Measurements from ENCODE around the gene ABCD2.
"Not testable (repeated sequence)": the region's sequence is repeated elsewhere in the genome, so short reads cannot be mapped to it uniquely, and the experiment has no call there.

ABCD2 gene

GRCh38 chr12:39620659-39621658 lies 1.4 kb upstream of the ABCD2 start:
- ATAC-seq = peak; percentile 78

GRCh38 chr12:39619316-39619659 lies 315 bp downstream of the ABCD2 start:
- Mint-ChIP-seq H3K36me3 (peaks cover 7% of the 10 kb centered on the region), H3K4me1 (peaks cover 29% of the 10 kb centered on the region), H3K9me3 (no peaks in the 10 kb centered on the region), H3K4me3 (no peak overlapping the region), H3K27ac (no peak overlapping the region)
- peak; percentile 25 for ATAC-seq
- peak in 1 of 2 donors; percentile 70 for DNase-seq (ENCODE audit: low spot score in 2 of 2)

More at GRCh38 chr12:39620659-39621658, 1.4 kb upstream of the ABCD2 start:
- Mint-ChIP-seq H3K36me3 (peaks cover 7% of the 10 kb centered on the region), H3K4me1 (peaks cover 30% of the 10 kb centered on the region), H3K27ac (no peak overlapping the region), H3K9me3 (no peaks in the 10 kb centered on the region), H3K4me3 (no peak overlapping the region)
- DNase-seq (ENCODE audit: low spot score in 2 of 2) = peak in 1 of 2 donors; percentile 84

GRCh38 chr12:39618701-39619100 lies 902 bp downstream of the ABCD2 start:
- ATAC-seq (no peak), DNase-seq (ENCODE audit: low spot score in 2 of 2) (peak in 1 of 2 donors; percentile 62)
- no peak overlapping the region for H3K27ac Mint-ChIP-seq
- no peak overlapping the region for H3K4me3 Mint-ChIP-seq
- H3K36me3 Mint-ChIP-seq = peaks cover 7% of the 10 kb centered on the region
- peaks cover 35% of the 10 kb centered on the region for H3K4me1 Mint-ChIP-seq
- no peaks in the 10 kb centered on the region for H3K9me3 Mint-ChIP-seq

GRCh38 chr12:39617887-39618286 lies 1.7 kb downstream of the ABCD2 start:
- no peaks in the 10 kb centered on the region for H3K9me3 Mint-ChIP-seq
- H3K4me1 Mint-ChIP-seq = peaks cover 33% of the 10 kb centered on the region
- H3K27ac Mint-ChIP-seq = no peak overlapping the region
- DNase-seq (ENCODE audit: low spot score in 2 of 2) (no peak), ATAC-seq (no peak)
- H3K36me3 Mint-ChIP-seq = peaks cover 7% of the 10 kb centered on the region
- no peak overlapping the region for H3K4me3 Mint-ChIP-seq

- peaks cover 7% of the 10 kb centered on the region for H3K36me3 Mint-ChIP-seq
- peak overlapping the region; percentile 69 for H3K27ac Mint-ChIP-seq
- H3K4me1 Mint-ChIP-seq = peaks cover 22% of the 10 kb centered on the region
- H3K4me3 Mint-ChIP-seq = no peak overlapping the region
- no peak for ATAC-seq
- no peak for DNase-seq (ENCODE audit: low spot score in 2 of 2)
- H3K9me3 Mint-ChIP-seq = no peaks in the 10 kb centered on the region
Measured at GRCh38 chr12:39616666-39617065, 2.9 kb downstream of the ABCD2 start.

GRCh38 chr12:39616251-39616650 lies 3.4 kb downstream of the ABCD2 start:
- peaks cover 22% of the 10 kb centered on the region for H3K4me1 Mint-ChIP-seq
- DNase-seq (ENCODE audit: low spot score in 2 of 2) = no peak
- H3K36me3 Mint-ChIP-seq = peaks cover 3% of the 10 kb centered on the region
- H3K27ac Mint-ChIP-seq = peak overlapping the region; percentile 69
- H3K9me3 Mint-ChIP-seq = no peaks in the 10 kb centered on the region
- ATAC-seq = no peak
- H3K4me3 Mint-ChIP-seq = no peak overlapping the region

GRCh38 chr12:39613525-39613924 lies 6.1 kb downstream of the ABCD2 start:
- Mint-ChIP-seq H3K27ac (peak overlapping the region; percentile 36), H3K4me1 (peaks cover 22% of the 10 kb centered on the region), H3K4me3 (peak overlapping the region; percentile 55), H3K9me3 (no peaks in the 10 kb centered on the region), H3K36me3 (no peaks in the 10 kb centered on the region)
- ATAC-seq = no peak
- DNase-seq (ENCODE audit: low spot score in 2 of 2) = no peak

GRCh38 chr12:39612250-39612649 lies 7.4 kb downstream of the ABCD2 start:
- ATAC-seq (peak; percentile 60), DNase-seq (ENCODE audit: low spot score in 2 of 2) (no peak)
- peaks cover 5% of the 10 kb centered on the region for H3K36me3 Mint-ChIP-seq
- no peak overlapping the region for H3K4me3 Mint-ChIP-seq
- H3K4me1 Mint-ChIP-seq = peaks cover 17% of the 10 kb centered on the region
- H3K9me3 Mint-ChIP-seq = no peaks in the 10 kb centered on the region
- H3K27ac Mint-ChIP-seq = no peak overlapping the region

GRCh38 chr12:39611818-39612217 lies 7.8 kb downstream of the ABCD2 start:
- ATAC-seq (peak; percentile 74), DNase-seq (ENCODE audit: low spot score in 2 of 2) (no peak)
- H3K4me3 Mint-ChIP-seq = no peak overlapping the region
- peaks cover 17% of the 10 kb centered on the region for H3K4me1 Mint-ChIP-seq
- H3K9me3 Mint-ChIP-seq = no peaks in the 10 kb centered on the region
- H3K36me3 Mint-ChIP-seq = peaks cover 5% of the 10 kb centered on the region
- no peak overlapping the region for H3K27ac Mint-ChIP-seq

GRCh38 chr12:39610436-39611025 lies 9.1 kb downstream of the ABCD2 start:
- H3K4me3 Mint-ChIP-seq = no peak overlapping the region
- H3K9me3 Mint-ChIP-seq = no peaks in the 10 kb centered on the region
- H3K36me3 Mint-ChIP-seq = peaks cover 13% of the 10 kb centered on the region
- DNase-seq (ENCODE audit: low spot score in 2 of 2) (no peak), ATAC-seq (no peak)
- H3K4me1 Mint-ChIP-seq = peaks cover 18% of the 10 kb centered on the region
- no peak overlapping the region for H3K27ac Mint-ChIP-seq

GRCh38 chr12:39606712-39607423 lies 12.7 kb downstream of the ABCD2 start:
- peaks cover 40% of the 10 kb centered on the region for H3K36me3 Mint-ChIP-seq
- ATAC-seq = no peak

GRCh38 chr12:39605996-39606395 lies 13.6 kb downstream of the ABCD2 start:
- peaks cover 40% of the 10 kb centered on the region for H3K36me3 Mint-ChIP-seq
- no peak overlapping the region for H3K4me3 Mint-ChIP-seq
- peaks cover 8% of the 10 kb centered on the region for H3K4me1 Mint-ChIP-seq
- DNase-seq (ENCODE audit: low spot score in 2 of 2) (no peak), ATAC-seq (no peak)
- H3K9me3 Mint-ChIP-seq = no peaks in the 10 kb centered on the region
- peak overlapping the region; percentile 6 for H3K27ac Mint-ChIP-seq

More at GRCh38 chr12:39606712-39607423, 12.7 kb downstream of the ABCD2 start:
- Mint-ChIP-seq H3K4me1 (peaks cover 8% of the 10 kb centered on the region), H3K9me3 (no peaks in the 10 kb centered on the region), H3K27ac (no peak overlapping the region), H3K4me3 (no peak overlapping the region)
- no peak for DNase-seq (ENCODE audit: low spot score in 2 of 2)

GRCh38 chr12:39605501-39605900 lies 14.1 kb downstream of the ABCD2 start:
- Mint-ChIP-seq H3K36me3 (peaks cover 43% of the 10 kb centered on the region), H3K4me1 (peaks cover 8% of the 10 kb centered on the region), H3K9me3 (no peaks in the 10 kb centered on the region), H3K27ac (peak overlapping the region; percentile 6), H3K4me3 (no peak overlapping the region)
- ATAC-seq = no peak
- DNase-seq (ENCODE audit: low spot score in 2 of 2) = no peak

GRCh38 chr12:39603065-39603464 lies 16.5 kb downstream of the ABCD2 start:
- ATAC-seq (no peak), DNase-seq (ENCODE audit: low spot score in 2 of 2) (no peak)
- Mint-ChIP-seq H3K36me3 (peaks cover 51% of the 10 kb centered on the region), H3K4me3 (no peak overlapping the region), H3K27ac (no peak overlapping the region), H3K4me1 (peaks cover 8% of the 10 kb centered on the region), H3K9me3 (no peaks in the 10 kb centered on the region)

GRCh38 chr12:39601951-39602350 lies 17.7 kb downstream of the ABCD2 start:
- not testable (repeated sequence) for H3K4me1 Mint-ChIP-seq; ATAC-seq; H3K4me3 Mint-ChIP-seq; H3K9me3 Mint-ChIP-seq; DNase-seq (ENCODE audit: low spot score in 2 of 2); H3K27ac Mint-ChIP-seq
- peaks cover 51% of the 10 kb centered on the region for H3K36me3 Mint-ChIP-seq
